Stimulated activated CD4-positive, alpha-beta T cell treated with anti-CD3 and anti-CD28 coated beads, Interleukin-12 subunit alpha, Interleukin-12 subunit beta, amount 100 ng/mL, for 24 hours (primary cell): Measurements from ENCODE around the gene FMO2.

Experiments used
- DNase-seq, 2 experiments: peaks; one replicate each; pipeline ENCODE4 v3.0.0-alpha.2; 2020; ENCODE audit warnings: low read depth in 2 of 2

Gene FMO2

DNA sequence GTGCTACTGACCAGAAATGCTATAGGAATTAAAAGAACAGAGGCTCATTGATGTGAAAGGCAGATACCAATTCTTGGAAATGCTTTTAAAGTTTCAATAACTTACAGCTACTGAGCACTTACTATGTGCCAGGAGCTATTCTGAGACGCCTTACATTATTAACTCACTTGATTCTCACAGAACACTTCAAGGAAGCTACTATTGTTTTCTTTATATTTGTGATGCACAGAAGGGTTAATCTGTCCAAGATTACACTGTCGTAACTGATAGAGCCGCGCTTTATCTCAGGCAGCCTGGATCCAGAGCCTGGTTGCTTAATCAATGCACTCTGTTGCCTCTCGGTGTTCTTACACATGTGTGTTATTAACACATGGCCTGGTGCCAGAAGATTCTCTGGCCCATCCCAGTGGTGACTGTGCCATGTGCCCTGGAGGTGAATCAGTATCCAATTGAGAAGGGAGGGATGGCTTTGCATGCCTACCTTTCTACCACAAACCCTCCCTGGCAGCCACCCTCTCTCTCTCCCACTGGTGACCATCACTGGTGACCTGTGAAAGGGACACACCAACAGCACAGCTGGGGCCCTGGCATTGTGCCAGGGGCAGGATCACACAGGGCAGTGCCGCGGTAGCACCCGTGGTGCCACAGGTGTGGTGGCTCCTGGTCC is 72.0 kb downstream of the FMO2 start:
- DNase-seq, result no peak

DNA sequence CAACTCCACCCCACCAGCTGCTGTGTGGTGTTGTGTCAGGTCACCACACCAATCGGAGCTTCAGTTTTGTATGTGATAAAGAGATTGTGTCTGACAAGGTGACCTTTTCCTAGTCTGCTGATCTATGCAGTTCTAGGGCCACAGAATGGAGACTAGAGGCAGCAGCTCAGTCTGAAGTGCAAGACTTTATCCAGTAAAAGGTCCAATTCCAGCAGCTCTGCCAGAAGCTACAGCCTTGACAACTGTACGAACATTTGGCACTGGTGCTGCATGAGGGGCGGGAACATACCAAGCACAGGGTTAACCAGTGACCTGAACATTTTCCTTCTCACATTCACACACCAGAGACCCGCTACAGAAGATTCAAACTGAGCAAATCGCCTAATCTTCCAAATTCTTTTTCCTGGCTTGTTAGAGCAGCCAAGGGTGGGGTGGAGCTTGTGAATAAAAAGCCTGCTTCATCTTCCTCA is 72.5 kb downstream of the FMO2 start:
- DNase-seq, result no peak

DNA sequence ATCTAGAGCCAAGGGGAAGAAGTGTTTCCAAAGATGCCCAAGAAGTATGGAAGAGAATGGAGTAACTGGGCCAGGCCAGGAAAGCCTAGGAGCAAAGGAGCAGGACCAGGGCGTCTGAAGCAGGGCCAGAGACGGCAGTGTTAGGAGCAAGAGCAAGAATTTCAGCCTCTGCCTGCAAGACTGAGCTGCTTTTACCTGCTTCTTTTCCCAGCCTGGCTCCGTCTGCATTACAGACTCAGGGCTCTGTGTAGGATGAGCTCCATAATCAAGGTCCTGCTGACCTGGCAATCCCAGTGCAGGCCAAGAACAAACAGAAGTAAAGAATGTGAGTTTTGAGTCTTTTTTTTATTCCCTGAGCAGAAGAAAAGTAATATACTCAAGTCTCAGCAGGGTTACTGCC is 73.3 kb downstream of the FMO2 start:
- no peak for DNase-seq

DNA sequence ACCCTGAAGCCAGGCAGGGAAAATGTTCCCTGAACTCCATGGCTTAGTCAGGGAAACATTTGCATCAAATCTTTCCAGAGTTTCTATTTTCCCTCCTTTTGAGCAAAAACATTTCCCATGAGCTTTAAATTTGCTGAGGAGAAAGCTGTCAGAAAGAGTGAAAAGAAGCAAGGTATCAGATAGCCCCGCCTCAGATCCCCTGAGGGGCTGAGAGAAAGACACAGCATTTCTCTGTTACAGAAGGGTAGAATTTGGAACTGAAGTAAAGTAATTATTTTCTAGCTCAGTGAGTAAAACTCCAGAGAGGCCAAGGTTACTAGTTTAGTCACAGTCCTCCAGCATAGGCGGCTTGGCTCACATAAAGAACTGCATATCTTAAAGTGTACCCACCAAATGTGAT is 73.8 kb downstream of the FMO2 start:
- no peak for DNase-seq
